GM19324 (cell line): ENCODE data around the gene LCN12.
"Not testable (repeated sequence)": the region's sequence is repeated elsewhere in the genome, so short reads cannot be mapped to it uniquely, and the experiment has no call there.

Experiments
- ATAC-seq: cut with Tn5 transposase; IDR thresholded peaks from one replicate; pipeline ENCODE4 v1.9.1; 2021; ENCODE audit warnings: mild to moderate bottlenecking, moderate library complexity; ENCODE audit not compliant: unreplicated experiment, low FRiP score

Gene LCN12

DNA sequence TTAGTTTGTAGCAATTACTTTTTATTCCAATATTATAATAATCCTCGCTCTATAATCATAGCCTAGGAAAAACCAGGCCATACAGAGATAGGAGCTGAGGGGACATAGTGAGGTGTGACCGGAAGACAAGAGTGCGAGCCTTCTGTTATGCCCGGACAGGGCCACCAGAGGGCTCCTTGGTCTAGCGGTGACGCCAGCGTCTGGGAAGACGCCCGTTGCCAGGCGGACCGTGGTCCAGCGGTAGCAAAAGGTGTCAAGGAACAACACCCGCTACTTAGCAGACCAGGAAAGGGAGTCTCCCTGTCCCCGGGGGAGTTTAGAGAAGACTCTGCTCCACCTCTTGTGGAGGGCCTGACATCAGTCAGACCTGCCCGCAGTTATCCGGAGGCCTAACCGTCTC is 52.2 kb downstream of the LCN12 start:
- not testable (repeated sequence) for ATAC-seq
